GM18526 (cell line): Measurements from ENCODE around the gene SAC3D1.

Experiments used
- POLR2A ChIP-seq: IDR thresholded peaks from 3 replicates; pipeline ENCODE4 v1.6.1; 2011; ENCODE audit not compliant: insufficient read length; ENCODE audit errors: extremely low read depth

SAC3D1 gene

DNA sequence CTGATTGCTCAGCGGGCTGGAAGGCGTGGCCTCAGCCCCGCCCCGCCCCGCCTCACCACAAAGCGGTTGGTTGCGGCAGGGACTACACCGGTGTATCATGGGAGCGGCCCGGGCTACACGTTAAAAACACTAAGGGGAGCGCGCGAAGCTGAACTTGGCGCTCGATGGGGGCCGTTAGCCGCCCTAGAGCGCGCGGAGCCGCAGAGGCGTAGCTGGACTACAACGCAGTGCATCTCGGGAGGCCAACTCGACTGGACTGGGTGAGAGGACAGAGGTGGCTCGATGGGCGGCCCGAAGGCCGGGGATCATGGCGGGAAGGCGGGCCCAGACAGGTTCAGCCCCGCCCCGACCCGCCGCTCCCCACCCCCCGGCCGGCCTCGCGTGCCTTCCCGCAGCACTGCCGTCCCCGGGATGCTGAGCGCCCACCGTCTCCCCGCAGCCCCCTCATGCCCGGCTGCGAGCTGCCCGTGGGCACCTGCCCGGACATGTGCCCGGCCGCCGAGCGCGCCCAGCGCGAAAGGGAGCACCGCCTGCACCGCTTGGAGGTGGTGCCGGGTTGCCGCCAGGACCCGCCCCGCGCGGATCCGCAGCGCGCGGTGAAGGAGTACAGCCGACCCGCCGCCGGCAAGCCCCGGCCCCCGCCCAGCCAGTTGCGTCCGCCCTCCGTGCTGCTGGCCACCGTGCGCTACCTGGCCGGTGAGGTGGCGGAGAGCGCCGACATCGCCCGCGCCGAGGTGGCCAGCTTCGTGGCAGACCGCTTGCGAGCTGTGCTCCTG, at the start of gene SAC3D1:
SAC3D1 (plus strand) TSS at position 364 of the 776 bp plus-strand sequence; CDS start at position 447, 83 bp downstream.
- peak; percentile 46 for TF ChIP-seq POLR2A

DNA sequence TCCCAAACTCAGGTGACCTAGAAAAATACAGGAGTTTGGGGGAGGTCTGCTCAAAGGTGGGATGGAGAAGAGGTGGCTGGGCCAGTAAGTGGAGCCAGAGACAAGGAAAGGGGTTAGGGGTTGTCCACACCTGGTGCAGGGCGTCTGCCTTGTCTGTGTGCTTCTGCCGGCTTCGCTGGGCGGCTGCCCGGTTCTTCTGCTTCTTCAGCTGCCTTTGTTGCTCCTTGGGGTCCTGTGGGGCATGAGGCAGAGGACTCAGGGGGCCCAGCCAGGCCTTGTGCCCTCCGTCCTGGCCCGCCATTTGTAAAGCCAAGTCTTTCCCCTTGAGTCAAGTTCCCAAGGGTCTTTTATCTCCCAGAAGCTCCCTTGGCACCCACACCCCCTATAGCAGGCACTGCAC, 46.7 kb upstream of the SAC3D1 start:
- TF ChIP-seq POLR2A: no peak

- no peak for TF ChIP-seq POLR2A
Observed at GRCh38 chr11:64996327-64996709, 44.7 kb upstream of the SAC3D1 start.

DNA sequence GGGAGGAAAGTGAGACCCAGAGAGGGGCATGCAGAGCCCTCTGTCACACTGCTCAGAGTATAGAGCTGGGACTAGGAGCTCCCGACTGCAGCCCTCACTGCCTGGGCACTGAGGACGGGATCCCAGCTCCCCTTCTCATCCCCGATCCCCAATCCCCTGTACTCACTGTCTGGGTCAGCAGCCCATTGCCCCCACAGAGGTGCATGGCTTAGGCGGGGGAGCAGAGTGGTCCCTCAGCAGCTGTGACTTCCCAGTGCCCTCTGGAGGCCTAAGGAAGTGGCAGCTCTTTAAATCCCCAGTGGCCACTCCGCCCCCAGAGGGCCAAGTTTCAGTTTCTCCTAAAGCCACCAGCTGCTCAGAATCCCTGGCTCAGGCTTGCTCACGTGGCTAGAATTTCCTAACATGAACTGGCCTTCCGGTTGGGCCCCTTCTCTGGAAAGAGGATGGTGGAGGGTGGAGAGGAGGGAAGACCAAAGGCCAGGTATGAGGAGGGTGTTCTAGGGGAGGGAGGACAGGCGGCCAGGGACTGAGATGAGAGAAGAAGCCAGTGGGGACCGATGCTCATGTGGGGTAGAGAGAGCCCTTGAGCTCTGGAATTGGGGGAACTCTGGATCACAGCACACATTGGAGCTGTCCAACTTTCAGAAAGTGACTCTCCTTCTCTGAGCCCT, 44.2 kb upstream of the SAC3D1 start, which contains the start of gene BATF2:
BATF2 (minus strand) TSS at position 262 of the 671 bp plus-strand sequence; CDS start at position 205, 57 bp downstream.
- no peak for TF ChIP-seq POLR2A

DNA sequence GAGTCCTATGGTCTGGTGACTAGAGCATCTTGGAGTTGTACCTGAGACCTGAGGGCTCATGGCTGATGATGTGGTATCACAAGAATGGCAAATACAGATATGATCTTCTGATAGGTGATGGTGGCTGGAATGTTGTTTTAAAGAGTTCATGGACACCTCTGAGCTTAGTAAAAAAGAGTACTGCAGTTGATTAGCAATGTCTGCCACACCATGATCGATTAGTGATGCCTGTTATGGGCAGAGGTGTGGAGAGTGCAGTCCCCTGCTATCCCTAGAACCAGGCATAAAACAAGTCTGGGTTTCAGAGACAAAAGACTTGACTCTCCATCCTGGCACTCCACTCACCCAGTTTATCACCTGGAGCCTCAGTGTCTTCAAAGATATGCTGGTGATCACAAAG, 42.9 kb upstream of the SAC3D1 start:
- TF ChIP-seq POLR2A: no peak

DNA sequence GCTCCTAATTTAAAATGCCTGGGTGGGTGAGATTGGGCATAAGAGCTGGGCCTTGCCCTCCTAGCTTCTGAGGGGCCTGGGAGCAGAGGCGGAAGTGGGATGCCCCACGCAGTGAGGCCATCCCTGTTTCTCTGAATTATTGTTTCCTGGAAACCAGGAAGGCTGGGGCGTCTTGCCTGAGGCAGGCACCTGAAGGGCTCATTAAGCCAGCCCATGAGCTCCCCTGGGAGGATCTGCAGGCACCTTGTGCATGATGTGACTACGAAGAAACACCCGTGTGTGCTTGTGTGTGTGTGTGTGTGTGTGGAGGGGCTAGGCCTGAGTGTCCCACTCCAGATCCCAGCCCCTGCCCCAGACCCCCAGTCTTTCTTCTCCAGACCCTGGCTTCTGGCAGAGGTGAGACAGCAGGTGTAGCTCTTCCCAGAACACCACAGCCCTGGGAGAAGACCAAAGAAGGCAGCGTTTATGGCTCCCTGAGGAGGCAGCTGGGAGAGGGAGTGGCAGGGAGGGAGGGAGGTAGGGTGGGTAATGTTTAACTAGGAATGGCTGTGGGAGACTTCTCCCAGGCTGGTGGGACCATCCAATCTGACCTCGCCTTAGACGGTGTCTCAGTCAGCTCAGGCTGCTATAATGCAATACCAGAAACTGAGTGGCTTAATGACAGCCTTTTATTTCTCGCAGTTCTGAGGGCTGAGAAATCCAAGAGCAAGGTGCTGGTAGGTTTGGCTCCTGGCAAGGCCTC, 42.1 kb upstream of the SAC3D1 start:
- no peak for TF ChIP-seq POLR2A

DNA sequence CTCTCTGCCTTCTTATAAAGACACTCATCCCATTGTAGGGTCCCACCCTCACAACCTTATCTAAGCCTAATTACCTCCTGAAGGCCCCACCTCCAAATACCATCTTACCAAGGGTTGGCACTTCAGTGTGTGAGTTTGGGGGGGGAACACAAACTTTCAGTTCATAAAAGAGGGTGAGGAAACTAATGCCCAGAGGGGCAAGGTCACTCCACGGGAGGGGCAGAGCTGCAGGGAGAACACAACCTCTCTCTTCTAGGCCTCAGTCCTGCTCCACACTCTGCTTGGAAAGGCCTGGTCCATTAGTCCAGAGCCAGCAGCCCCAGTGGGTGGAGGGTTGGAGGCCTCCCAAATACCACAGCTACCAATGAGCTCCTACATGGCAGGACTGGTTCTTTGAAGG, 41.5 kb upstream of the SAC3D1 start:
- TF ChIP-seq POLR2A: no peak

- TF ChIP-seq POLR2A: no peak
Observed at GRCh38 chr11:65002706-65003105, 38.3 kb upstream of the SAC3D1 start.

DNA sequence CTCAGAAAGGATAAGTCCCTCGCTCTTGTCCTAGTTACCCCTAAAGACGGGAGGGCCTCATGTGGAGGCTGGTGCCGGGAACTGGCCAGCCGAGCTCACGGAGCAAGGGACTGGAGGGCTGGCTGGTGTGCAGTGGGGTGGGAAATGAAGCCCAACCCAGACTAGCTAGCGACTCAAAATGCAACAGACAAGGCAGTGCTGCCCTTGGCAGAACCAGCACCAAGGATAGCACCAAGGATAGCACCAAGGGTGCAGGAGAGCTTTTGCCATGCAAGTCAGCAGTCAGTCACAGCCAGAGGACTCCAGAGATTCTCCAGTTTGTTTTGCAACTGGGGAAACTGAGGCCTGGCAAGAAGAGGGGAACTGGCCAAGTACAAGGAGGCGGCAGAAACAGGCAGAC, 37.7 kb upstream of the SAC3D1 start:
- no peak for TF ChIP-seq POLR2A

- no peak for TF ChIP-seq POLR2A
Observed at GRCh38 chr11:65008016-65008415, 33.0 kb upstream of the SAC3D1 start.

GRCh38 chr11:65008873-65009272, 32.1 kb upstream of the SAC3D1 start:
- TF ChIP-seq POLR2A: no peak

DNA sequence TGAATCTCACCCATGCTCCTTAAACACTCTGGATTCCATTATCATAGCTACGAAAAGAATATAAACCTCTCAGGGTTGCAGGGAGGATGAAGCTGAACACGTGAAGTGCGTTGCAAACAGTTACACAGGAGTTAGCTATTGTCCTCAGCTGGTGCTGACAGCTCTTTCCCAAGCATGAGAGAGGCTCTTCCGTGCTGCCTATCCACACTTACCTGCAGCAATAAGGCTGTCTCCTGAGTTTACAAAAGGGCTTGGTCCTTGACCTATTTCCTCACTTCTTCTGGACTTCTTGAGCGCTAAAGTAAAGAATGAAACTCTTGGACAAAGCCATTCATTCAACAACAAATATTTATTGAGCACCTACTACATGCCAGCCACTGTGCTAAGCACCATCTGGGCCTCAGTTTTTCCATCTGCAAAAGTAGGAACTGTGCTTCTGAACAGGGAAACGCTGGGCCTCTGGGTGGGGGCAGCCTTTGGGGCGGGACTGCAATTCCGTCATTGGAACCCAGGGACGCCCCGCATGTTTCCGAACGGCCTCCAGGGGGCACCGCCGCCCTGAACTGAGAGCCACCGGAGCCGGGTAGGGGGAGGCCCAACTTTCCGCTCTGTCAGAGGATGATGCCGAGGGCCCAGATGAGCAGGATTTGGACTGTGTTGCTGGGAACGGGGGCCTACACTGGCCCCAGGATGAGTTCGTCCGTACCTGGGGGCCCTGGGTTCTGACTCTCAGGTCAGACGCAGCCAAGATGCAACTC, 27.7 kb upstream of the SAC3D1 start:
- no peak for TF ChIP-seq POLR2A

GRCh38 chr11:65013888-65014725, 26.9 kb upstream of the SAC3D1 start, which contains the start of gene ARL2:
Gene ARL2 (plus strand): TSS chr11:65014160. CDS start chr11:65014208, 48 bp downstream.
- peak; percentile 52 for TF ChIP-seq POLR2A

- no peak for TF ChIP-seq POLR2A
Observed at GRCh38 chr11:65014726-65015227, 26.2 kb upstream of the SAC3D1 start.
